Measurements from ENCODE around the gene LAMA2. TPM values are rescaled to one million over a fixed set of nuclear protein-coding genes. Genes with fewer than 3 reads are reported as not detected.

LAMA2 gene
- total RNA-seq, 1 donor from 2014 or later, result 138 TPM

DNA sequence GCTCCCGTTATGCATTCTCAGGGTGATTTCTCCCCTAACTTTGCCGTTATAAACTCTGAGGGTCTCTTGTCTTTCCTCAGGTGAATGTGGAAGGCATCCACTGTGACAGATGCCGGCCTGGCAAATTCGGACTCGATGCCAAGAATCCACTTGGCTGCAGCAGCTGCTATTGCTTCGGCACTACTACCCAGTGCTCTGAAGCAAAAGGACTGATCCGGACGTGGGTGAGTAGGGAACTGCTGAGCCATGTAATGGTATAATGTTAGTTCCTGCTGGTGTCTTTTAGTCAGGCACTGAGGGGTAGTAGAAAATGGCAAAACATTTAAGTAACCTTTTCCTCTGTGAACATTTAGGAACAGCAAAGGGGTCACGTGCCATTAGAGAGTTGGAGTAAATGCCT, 431.6 kb downstream of the LAMA2 start:
- DNase-seq, result peak; percentile 56
- intact Hi-C loops (cut with micrococcal nuclease), result no loop called here
- peak; percentile 85 for ATAC-seq

DNA sequence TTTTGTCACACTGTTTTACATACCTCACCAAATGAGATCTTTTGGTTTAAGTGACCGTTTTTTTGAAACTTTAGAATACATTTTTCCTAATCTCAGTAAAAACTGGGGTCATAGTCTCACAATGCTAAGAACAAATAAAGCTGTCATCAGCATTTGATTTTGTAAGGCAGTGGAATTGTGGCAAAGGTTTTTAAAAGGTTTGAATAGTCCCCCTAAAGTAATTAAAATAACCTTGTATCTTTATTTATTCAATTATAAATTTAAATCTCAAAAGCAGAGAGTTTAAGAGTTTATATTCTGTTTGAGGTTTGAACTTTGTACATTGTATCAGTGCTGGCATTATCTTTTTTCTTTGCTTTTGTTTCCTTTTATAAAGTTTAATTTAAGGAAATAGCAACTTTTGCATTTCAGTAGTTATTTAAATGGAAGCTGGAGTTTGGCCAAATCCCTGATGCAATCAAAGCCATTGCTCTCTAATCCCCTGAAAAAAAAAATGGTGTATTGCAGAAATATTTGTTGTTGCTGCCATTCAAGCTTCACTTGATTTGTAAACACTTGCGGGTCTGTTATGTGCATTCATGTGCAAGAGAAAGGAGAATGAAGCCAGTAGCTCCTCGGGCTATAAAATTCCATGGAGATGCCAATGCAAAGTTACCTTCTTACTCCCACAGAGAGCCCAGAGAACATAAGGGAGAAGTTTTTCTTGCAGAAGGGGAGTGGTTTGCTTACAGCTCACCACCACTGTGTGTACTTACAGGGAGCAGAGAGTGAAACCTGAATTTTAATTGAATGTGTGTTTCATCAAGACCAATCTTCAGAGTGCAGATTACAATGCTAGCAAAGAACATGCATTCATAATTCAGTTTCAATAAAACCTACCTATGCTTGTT, 435.2 kb downstream of the LAMA2 start:
- intact Hi-C loops (cut with micrococcal nuclease), result no loop called here
- no peak for DNase-seq

DNA sequence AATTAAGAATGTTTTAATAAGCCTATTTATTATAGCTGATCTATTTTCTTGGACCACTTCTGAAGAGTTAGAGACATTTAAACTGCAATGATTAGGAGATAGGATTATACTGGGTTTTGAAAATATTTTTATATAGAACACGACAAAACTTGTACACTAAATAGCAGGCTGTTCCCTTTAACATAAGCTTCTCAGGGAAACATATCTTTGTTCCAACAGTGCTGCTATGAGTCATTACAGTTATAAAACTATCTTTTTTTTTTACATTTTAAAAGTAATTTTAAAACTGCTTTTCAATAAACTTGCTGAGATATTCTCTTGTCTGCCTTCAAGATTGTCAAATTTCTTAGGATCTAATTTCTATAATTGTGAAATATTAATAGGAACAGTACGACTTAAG, 438.0 kb downstream of the LAMA2 start:
- no peak for ATAC-seq
- intact Hi-C loops (cut with micrococcal nuclease), result no loop called here
- no peak for DNase-seq

More for the DNA sequence above, 435.2 kb downstream of the LAMA2 start:
- ATAC-seq, result no peak

DNA sequence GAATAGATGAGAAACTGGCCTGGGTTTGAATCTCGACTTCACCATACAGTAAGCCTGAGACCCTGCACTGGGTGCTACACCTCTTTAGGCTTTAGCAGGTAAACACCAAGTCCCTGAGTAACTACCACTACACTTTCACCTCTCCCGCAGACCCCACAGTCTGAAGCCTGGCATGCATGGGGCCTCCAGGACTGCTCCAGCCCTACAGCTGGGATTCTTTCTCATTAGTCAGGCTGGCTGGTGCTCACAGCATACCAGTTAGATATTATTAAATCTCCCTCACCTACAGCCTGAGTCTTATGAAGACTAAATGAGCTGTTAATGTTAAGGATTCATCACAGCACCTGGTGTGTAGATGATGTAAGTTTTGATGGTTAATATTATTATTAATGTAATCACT, 438.4 kb downstream of the LAMA2 start:
- intact Hi-C loops (cut with micrococcal nuclease), result no loop called here
- DNase-seq (no peak), ATAC-seq (peak; percentile 14)

DNA sequence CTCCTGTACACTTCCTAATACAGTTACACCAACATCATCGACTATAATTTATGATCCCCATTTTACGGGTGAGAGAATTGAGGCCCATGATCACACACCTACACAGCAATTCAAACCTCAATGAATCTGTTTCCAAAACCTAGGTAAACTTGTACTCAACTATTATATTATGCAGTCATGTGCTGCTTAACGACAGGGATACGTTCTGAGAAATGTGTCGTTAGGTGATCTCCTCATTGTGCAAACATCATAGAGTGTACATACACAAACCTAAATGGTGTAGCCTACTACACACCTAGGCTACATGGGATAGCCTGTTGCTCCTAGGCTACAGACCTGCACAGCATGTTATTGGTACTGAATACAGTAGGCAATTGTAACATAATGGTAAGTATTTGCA, 441.4 kb downstream of the LAMA2 start:
- ATAC-seq (no peak), DNase-seq (no peak)

DNA sequence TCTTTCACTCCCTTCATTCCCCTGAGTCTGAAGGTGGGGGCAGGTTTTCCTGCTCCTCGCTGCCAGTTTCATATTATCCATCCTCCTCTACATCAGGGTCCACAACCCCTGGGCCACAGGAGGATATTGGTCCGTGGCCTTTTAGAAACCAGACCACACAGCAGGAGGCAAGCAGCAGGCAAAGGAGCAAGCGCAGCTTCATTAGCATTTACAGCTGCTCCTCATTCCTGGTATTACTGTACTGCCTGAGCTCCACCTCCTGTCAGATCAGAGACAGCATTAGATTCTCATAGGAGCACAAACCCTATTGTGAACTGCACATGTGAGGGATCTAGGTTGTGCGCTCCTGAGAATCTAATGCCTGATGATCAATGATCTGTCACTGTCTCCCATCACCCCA, 446.7 kb downstream of the LAMA2 start:
- ATAC-seq, result no peak
- intact Hi-C loops (cut with micrococcal nuclease), result no loop called here
- DNase-seq, result no peak

More for the DNA sequence above, 441.4 kb downstream of the LAMA2 start:
- intact Hi-C loops (cut with micrococcal nuclease), result no loop called here

DNA sequence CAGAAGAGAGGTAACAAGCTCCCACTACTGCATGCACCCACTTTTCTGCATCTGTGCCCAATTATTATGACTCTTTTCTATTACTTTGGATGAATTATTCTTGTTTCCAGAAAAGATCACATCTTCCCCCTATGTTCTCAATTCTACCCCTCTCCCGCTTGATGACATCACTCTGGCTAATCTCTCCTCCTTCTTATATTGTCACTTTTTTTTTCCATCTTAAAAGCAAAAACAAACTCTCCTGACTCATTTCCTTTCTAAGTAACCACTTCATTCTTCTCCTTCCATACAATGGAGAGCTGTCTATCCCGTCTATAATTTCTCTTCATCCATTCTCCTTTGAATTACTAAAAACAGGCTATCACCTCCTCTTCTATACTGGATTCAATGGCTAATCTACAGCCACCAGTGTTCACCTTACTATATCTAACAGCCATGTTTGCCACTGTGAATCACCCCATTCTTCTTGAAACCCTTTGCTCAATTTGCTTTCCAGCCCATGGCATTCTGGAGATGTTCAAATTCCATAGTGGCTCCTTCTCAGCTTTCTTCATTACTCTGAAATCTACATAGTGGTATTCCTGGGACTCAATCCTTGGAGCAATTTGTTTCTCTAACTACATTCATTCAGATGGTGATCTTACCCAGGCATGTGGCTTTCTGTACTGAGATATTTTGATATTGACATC, 448.7 kb downstream of the LAMA2 start:
- intact Hi-C loops (cut with micrococcal nuclease), result no loop called here
- no peak for ATAC-seq
- no peak for DNase-seq

DNA sequence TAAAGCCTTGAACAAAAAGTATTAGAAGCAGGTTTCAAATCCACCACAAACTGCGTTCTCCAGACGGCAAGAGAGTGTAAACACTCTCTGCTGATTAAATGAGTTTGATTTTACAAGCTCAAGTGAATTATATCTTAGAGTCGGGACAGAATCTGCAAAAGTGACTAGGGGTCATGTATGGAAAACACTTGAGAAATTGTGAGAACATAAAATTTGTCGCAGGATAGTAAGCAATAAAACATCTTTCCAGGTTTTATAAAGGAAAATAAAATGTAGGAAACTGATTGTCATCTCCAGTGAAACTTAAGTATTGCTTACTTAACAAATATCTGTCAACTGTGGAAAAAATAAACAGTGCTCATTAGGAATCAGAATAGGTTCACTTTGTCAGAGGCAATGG, 452.9 kb downstream of the LAMA2 start:
- intact Hi-C loops (cut with micrococcal nuclease), result no loop called here
- DNase-seq (no peak), ATAC-seq (no peak)

DNA sequence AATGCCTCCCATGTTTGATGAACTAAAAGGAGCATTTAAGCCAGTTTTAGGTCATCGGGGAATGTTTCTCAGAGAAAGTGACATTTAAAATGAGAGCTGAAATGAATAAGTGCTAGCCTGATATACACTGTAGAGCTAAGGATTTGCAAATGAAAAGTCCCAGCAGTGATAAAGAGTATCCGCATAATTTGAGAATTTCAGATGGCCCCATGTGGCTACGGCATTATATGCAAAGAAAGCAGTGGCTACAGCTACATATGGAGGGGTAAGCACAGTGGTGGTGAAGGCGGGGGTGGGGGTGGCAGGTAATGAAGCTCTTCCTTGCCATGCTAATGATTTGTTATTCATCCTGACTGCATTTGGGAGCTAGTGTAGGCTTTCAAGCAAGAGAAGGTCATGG, 455.7 kb downstream of the LAMA2 start:
- ATAC-seq (no peak), DNase-seq (no peak)
- intact Hi-C loops (cut with micrococcal nuclease), result no loop called here

DNA sequence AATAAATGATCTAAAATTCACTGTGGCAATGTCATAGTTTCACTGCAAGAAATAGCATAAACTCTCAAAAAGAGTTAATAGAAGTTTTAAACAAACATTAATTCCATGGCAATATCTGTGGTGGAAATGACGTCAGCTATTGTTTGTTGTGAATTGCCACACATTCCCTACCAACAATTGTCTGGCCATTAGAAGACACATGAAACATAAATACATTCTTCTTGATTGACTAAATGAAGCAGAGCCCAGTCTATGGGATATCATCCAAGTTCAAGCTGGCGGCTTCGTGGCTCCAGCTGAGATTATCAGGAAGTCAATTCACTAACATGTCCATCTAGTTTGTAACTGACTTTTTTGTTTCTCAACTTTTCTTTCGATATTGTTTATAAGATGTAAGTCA, 458.0 kb downstream of the LAMA2 start:
- DNase-seq, result no peak
- intact Hi-C loops (cut with micrococcal nuclease), result no loop called here
- peak; percentile 62 for ATAC-seq

DNA sequence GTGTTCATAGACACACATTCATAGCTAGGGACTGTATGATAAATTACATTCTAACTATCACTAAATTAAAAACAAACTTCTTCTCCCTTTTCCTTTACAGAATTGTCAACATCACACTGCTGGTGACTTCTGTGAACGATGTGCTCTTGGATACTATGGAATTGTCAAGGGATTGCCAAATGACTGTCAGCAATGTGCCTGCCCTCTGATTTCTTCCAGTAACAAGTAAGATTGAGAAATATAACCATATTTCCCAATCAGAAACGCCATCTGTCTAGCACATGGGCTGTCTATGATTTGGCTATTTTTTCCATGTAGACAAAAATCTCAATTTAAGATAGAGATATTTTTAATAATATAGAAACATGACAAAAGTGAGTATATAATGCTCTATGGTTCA, 459.3 kb downstream of the LAMA2 start:
- ATAC-seq (peak; percentile 6), DNase-seq (no peak)
- intact Hi-C loops (cut with micrococcal nuclease), result no loop called here

DNA sequence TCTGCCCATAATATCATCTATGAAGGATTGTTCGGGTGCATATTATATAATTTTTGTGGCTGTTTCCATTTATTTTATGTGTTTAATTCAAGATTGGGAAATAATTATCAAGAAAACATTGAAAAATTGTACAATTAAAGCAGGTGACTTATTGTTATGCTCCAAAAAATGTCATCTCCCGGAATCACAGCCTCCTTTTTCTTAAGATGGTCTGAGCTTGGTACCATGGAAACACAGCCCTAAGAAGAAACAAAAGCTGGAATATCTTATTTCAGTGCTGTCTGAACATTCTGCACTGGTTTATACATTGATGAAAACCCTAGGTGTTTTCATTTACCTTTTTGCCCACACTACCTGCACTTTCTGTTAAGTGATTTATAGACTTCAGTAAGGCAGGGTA, 459.9 kb downstream of the LAMA2 start:
- intact Hi-C loops (cut with micrococcal nuclease), result no loop called here
- ATAC-seq, result no peak
- DNase-seq, result no peak

DNA sequence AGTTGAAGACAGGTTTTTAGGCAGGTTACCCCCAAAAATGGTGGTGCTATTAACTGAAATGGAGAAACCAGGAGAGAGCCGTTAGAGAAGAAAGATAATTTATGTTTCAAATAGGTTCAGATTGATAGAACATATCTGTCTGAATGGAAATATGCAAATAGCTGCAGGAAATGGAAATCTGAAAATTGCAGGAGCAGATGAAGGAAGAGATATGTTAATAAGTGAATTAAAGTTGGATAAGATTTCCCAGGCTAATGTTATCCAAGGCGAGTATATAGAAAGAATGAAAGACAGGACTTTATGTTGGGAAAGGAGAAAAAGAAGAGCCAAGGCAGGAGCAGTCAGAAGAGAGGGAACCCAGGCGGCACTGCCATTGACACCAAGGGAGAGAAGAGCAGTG, 461.4 kb downstream of the LAMA2 start:
- intact Hi-C loops (cut with micrococcal nuclease), result no loop called here
- DNase-seq (no peak), ATAC-seq (no peak)

DNA sequence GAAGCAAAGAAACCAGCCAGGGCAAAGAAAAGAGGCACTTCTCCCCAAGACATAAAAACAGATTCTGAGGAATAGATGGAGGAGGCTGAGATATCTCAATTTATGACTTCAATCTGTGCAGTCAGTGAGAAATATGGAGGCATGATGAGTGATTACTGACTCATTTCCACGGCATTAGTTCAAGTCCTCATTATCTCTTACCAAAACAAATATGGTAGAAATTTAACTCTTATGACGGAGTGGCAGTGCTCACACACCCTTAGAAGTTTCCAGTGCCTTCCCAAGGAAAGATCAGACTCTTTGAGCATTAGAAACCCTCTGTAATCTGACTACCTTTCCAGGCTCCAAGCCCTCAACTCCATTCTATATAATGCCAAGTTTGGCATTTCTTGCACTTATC, 463.0 kb downstream of the LAMA2 start:
- intact Hi-C loops (cut with micrococcal nuclease), result no loop called here
- no peak for DNase-seq
- ATAC-seq, result no peak

DNA sequence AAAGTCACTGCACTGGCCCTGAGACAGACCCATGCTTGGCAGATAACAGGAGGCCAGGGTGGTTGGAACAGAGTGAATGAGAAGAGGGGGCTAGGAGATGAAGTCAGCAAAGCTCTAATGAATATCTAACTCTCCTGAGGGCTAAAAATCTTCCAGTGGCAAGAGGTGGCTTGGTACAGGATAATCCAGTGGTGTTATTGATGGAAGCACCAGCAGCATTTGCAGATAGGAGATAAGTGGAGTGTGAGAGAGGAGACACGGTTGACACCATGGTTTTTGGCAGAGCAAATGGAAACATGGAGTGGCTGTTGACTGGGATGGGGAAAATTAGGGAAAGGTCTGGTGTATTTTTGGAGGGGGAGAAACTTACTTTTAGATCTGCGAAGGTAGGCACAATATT, 464.0 kb downstream of the LAMA2 start:
- peak; percentile 95 for ATAC-seq
- intact Hi-C loops (cut with micrococcal nuclease), result no loop called here
- DNase-seq, result no peak

DNA sequence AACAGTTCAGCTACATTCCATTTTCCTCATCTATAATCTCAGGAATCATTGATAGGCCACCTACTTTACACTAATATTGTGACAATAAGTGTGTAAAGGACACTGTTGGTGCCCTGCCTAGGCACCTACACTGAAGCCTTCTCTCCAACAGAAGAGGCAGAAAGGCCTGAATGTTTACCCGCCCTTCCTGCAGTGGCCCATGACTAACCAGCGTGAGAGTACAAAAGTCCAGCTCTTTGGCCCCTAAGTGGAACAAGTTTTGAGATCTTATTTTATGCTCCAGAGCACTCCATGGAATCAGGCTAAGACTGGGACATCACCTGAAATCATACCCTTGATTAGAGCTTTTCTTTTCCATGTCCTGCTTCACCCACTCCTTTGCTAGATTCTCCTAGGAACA, 467.3 kb downstream of the LAMA2 start:
- intact Hi-C loops (cut with micrococcal nuclease), result no loop called here
- ATAC-seq, result no peak
- DNase-seq, result no peak

DNA sequence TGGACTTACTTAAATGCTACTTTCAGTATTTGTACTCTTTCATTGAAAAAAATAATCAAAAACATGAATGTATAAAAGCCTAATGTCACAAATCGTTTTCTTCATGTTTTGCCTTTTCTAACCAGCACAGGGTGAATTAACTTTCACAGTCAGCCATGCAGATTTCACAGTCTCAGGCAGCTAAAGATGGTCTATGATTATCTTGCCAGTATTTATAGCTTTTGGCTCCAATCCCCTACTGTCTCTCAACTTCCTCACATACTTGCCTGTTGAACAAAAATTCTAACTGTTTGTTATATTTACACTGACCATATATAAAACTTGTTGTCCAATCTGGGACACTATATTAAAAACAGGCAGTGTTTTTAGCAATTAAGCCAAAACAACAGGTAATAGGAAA, 468.9 kb downstream of the LAMA2 start:
- DNase-seq (no peak), ATAC-seq (peak; percentile 52)
- intact Hi-C loops (cut with micrococcal nuclease), result no loop called here

DNA sequence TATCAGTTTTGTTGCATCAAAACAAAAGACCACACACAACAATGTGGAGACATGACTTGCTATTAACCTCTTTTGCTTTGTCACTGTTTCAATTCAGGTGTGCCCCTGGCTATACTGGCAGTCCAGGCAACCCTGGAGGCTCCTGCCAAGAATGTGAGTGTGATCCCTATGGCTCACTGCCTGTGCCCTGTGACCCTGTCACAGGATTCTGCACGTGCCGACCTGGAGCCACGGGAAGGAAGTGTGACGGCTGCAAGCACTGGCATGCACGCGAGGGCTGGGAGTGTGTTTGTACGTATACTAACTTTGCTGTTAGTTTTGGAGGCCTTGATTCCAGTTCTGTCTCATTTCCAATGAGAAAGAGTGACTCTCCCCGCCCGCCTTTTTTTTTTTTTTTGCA, 470.1 kb downstream of the LAMA2 start:
- ATAC-seq (peak; percentile 80), DNase-seq (peak; percentile 61)
- intact Hi-C loops (cut with micrococcal nuclease), result no loop called here

DNA sequence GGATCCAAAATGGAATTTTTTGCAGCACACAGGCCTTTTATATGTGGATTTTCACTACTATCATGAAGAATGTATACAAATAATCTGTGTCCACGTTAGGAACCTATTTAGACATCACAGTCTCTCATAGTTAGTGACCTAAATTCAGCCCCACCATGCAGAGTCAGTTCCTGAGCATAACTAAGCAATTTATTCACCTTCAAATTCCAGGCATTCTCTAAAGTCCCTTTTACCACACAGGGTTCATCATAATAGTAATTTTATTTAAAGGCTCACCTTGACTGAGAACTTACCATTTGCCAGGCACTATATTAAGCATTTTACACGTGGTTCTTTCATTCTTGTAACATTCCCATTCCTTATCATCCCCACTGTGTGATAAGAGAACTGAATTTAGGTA, 473.2 kb downstream of the LAMA2 start:
- intact Hi-C loops (cut with micrococcal nuclease), result no loop called here
- DNase-seq, result no peak
- ATAC-seq, result no peak

DNA sequence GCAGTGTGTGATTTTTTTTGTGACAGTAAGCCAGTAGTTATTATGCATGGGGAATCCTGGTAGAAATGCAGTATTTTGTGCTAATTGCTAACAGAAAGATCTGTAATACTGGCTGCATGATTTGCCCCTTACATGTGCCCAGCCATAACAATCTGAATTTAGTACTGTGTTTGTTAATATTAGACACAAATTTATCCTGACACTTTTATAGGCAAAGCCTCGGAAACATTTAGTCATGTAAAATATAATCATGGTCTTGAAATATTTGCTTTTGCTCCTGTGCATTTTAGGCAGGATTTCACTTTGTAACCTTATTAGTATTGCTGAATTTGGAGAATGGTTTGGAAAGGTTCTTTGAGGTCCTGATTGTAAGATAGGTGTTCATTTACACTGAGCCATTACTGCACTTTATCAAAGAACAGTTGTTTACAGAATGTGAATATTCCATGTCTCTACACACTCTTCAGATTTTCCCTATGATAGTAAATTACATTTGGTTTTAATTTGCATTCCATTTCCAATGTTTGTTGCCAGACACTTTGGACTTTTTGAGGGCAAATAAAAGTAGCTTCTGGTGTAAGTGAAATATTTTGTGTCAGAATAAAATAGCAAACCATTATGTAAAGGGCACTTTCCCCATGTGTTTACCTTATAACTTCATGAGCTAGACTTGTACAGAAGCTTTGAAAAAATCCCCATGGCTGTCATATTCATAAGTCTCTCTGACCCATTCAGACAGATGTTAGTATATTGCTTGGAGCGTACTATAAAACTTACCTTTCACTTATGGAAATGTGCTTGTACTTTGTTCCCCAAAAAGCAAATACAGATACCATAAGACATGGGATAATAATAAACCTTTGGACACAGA, 477.1 kb downstream of the LAMA2 start:
- intact Hi-C loops (cut with micrococcal nuclease), result no loop called here
- DNase-seq (no peak), ATAC-seq (no peak)
